ENCODE results near the gene MYLIP. TPM values are rescaled to one million over a fixed set of nuclear protein-coding genes. Genes with fewer than 3 reads are reported as not detected.

MYLIP gene
- total and polyA plus RNA-seq, 2 experiments from 2014 or later, result 26.7 to 33.8 TPM

- Mint-ChIP-seq H3K4me3 (no peak overlapping the region), H3K27me3 (ENCODE audit: insufficient read depth, low read depth, poor library complexity) (no peaks in the 10 kb centered on the region), H3K4me1 (peaks cover 12% of the 10 kb centered on the region; the same call in 2 of the 3 replicates), H3K27ac (no peak overlapping the region), H3K9me3 (no peaks in the 10 kb centered on the region), H3K36me3 (ENCODE audit: low read depth) (no peaks in the 10 kb centered on the region)
- H3F3A ChIP-seq (replicated peaks; ENCODE audit: low read depth), result no peaks in the 10 kb centered on the region
- no peak for TF ChIP-seq EZH2phosphoT487 (IDR thresholded peaks at IDR 0.05; ENCODE audit: unreplicated experiment)
- no peak for TF ChIP-seq ETS1 (IDR thresholded peaks at IDR 0.05)
- TF ChIP-seq CREB1 (CRISPR knock-in tag; IDR thresholded peaks at IDR 0.05; ENCODE audit: low read depth), result no peak
- no peak for TF ChIP-seq NANOG (IDR thresholded peaks at IDR 0.05; ENCODE audit: borderline replicate concordance)
- no peak for TF ChIP-seq JUNB (IDR thresholded peaks at IDR 0.05; ENCODE audit: unreplicated experiment)
- TF ChIP-seq ZNF331 (CRISPR knock-in tag; IDR thresholded peaks at IDR 0.05; ENCODE audit: low read depth), result no peak
- TF ChIP-seq STAT1 (IDR thresholded peaks at IDR 0.05; ENCODE audit: unreplicated experiment), result no peak
- no peak for TF ChIP-seq CTCF (conservative IDR thresholded peaks at IDR 0.05; ENCODE audit: low read depth in 2 of 2)
- TF ChIP-seq ZNF462 (CRISPR knock-in tag; IDR thresholded peaks at IDR 0.05), result no peak
- no peak for TF ChIP-seq REST (IDR thresholded peaks at IDR 0.05; ENCODE audit: unreplicated experiment)
- no peak for TF ChIP-seq ZNF114 (CRISPR knock-in tag; IDR thresholded peaks at IDR 0.05)
- no peak for TF ChIP-seq EZH2 (IDR thresholded peaks at IDR 0.05; ENCODE audit: low read depth, unreplicated experiment)
- no peak for TF ChIP-seq POLR2AphosphoS5 (IDR thresholded peaks at IDR 0.05; ENCODE audit: low read depth)
- no peaks in the 10 kb centered on the region for H3K79me2 ChIP-seq (replicated peaks; ENCODE audit: insufficient read depth)
- H4K20me1 ChIP-seq (replicated peaks; ENCODE audit: insufficient read depth), result no peaks in the 10 kb centered on the region
- no peak overlapping the region for H2AFZ ChIP-seq
- H3K4me3 ChIP-seq, result no peak overlapping the region
- ATAC-seq (no peak), DNase-seq (ENCODE audit: low spot score) (no peak)
- H3K36me3 ChIP-seq (ENCODE audit: insufficient read depth), result no peaks in the 10 kb centered on the region
- peaks cover 4% of the 10 kb centered on the region; the same call in 1 of the 2 replicates for H3K9me2 ChIP-seq (ENCODE audit: insufficient read depth)
- H3K4me1 ChIP-seq (ENCODE audit: insufficient read depth), result peaks cover 6% of the 10 kb centered on the region; the same call in 1 of the 2 replicates
- no peak overlapping the region for H3K4me2 ChIP-seq
- no peaks in the 10 kb centered on the region for H3K27me3 ChIP-seq (ENCODE audit: insufficient read depth)
- no peak overlapping the region for H3K27ac ChIP-seq (ENCODE audit: low read depth)
Measured at GRCh38 chr6:16163535-16164300, 34.8 kb downstream of the MYLIP start.
